Liver (tissue), 9 donors: ENCODE results near the gene MSH5. TPM values are rescaled to one million over a fixed set of nuclear protein-coding genes. Genes with fewer than 3 reads are reported as not detected.

Source experiments
- DNase-seq: peaks from one replicate; pipeline ENCODE4 v3.0.0-alpha.2; 2017; ENCODE audit warnings: low spot score
- H3K27ac ChIP-seq, 2 donors: one replicate each; pipeline ENCODE4 v1.7.0; 2013; ENCODE audit warnings: inconsistent platforms in 2 of 2, low read length in 2 of 2, control low read depth in 1 of 2, low read depth in 1 of 2, mild to moderate bottlenecking in 1 of 2
- H3K27me3 ChIP-seq, 4 donors: one replicate each; pipeline versions ENCODE4 v1.6.1 to v1.7.0; 2013; ENCODE audit warnings: low read length in 3 of 4, inconsistent platforms in 1 of 4, mild to moderate bottlenecking in 1 of 4, moderate library complexity in 1 of 4; ENCODE audit not compliant: control insufficient read depth in 4 of 4, insufficient read depth in 4 of 4
- H3K36me3 ChIP-seq, 4 donors: one replicate each; pipeline versions ENCODE4 v1.6.1 to v1.7.0; 2013; ENCODE audit warnings: low read length in 3 of 4, mild to moderate bottlenecking in 3 of 4, low read depth in 1 of 4, moderate library complexity in 1 of 4; ENCODE audit not compliant: control insufficient read depth in 4 of 4, insufficient read depth in 3 of 4
- H3K4me1 ChIP-seq, 4 donors: one replicate each; pipeline versions ENCODE4 v1.6.1 to v1.7.0; 2013; ENCODE audit warnings: low read length in 3 of 4, mild to moderate bottlenecking in 3 of 4, moderate library complexity in 1 of 4; ENCODE audit not compliant: control insufficient read depth in 4 of 4, insufficient read depth in 4 of 4
- H3K4me3 ChIP-seq, 3 donors: one replicate each; pipeline versions ENCODE4 v1.6.1 to v1.7.0; 2013; ENCODE audit warnings: low read length in 3 of 3, control low read depth in 1 of 3, low read depth in 1 of 3, mild to moderate bottlenecking in 1 of 3
- H3K9ac ChIP-seq, 2 donors: one replicate each; pipeline ENCODE4 v1.7.0; 2013; ENCODE audit warnings: low read length in 2 of 2, mild to moderate bottlenecking in 2 of 2, moderate library complexity in 2 of 2, control low read depth in 1 of 2, low read depth in 1 of 2
- H3K9me3 ChIP-seq, 4 donors: one replicate each; pipeline versions ENCODE4 v1.6.1 to v1.7.0; 2013; ENCODE audit warnings: low read length in 3 of 4; ENCODE audit not compliant: control insufficient read depth in 4 of 4
- ATF3 ChIP-seq: IDR thresholded peaks from 2 replicates; pipeline ENCODE4 v1.6.1; 2016; ENCODE audit warnings: antibody characterized with exemption
- CTCF ChIP-seq: fragments of 150-350 bp; IDR thresholded peaks from 2 replicates; pipeline ENCODE4 v1.5.1; 2017; ENCODE audit warnings: improper control_type of control experiment, low read depth, low read length; ENCODE audit not compliant: missing input control
- FOXA2 ChIP-seq: IDR thresholded peaks from 2 replicates; pipeline ENCODE4 v1.6.1; 2016; ENCODE audit warnings: antibody characterized with exemption
- GABPA ChIP-seq, 2 donors: IDR thresholded peaks in 1 of 2; conservative IDR thresholded peaks in 1 of 2; 2 replicates each; pipeline ENCODE4 v1.6.1; 2016; ENCODE audit warnings: antibody characterized with exemption in 2 of 2, mild to moderate bottlenecking in 1 of 2, moderate library complexity in 1 of 2
- HNF4A ChIP-seq, 2 donors: conservative IDR thresholded peaks; 2 replicates each; pipeline ENCODE4 v1.6.1; 2016; ENCODE audit warnings: antibody characterized with exemption in 2 of 2, mild to moderate bottlenecking in 2 of 2
- HNF4G ChIP-seq: IDR thresholded peaks from 2 replicates; pipeline ENCODE4 v1.6.1; 2016; ENCODE audit warnings: antibody characterized with exemption
- JUND ChIP-seq, 2 donors: IDR thresholded peaks; 2 replicates each; pipeline ENCODE4 v1.6.1; 2016; ENCODE audit warnings: antibody characterized with exemption in 2 of 2
- MAX ChIP-seq: IDR thresholded peaks from 2 replicates; pipeline ENCODE4 v1.6.1; 2016; ENCODE audit warnings: antibody characterized with exemption
- NR2F2 ChIP-seq: IDR thresholded peaks from 2 replicates; pipeline ENCODE4 v1.6.1; 2016; ENCODE audit warnings: antibody characterized with exemption
- REST ChIP-seq: IDR thresholded peaks from 2 replicates; pipeline ENCODE4 v1.6.1; 2016; ENCODE audit warnings: antibody characterized with exemption, mild to moderate bottlenecking
- RXRA ChIP-seq, 2 donors: IDR thresholded peaks; 2 replicates each; pipeline ENCODE4 v1.6.1; 2017 to 2018; ENCODE audit warnings: antibody characterized with exemption in 2 of 2, mild to moderate bottlenecking in 1 of 2
- SP1 ChIP-seq: IDR thresholded peaks from 2 replicates; pipeline ENCODE4 v1.6.1; 2018; ENCODE audit warnings: antibody characterized with exemption, mild to moderate bottlenecking
- TAF1 ChIP-seq: conservative IDR thresholded peaks from 2 replicates; pipeline ENCODE4 v1.6.1; 2016; ENCODE audit warnings: antibody characterized with exemption, mild to moderate bottlenecking
- ZBTB33 ChIP-seq: IDR thresholded peaks from 2 replicates; pipeline ENCODE4 v1.6.1; 2016; ENCODE audit warnings: antibody characterized with exemption
- WGBS: extraction: QIAGEN DNeasy Blood & Tissue Kit; methylation state at CpG from one replicate; pipeline ENCODE4 v1.1.7; 2013; 5-methylcytosine and 5-hydroxymethylcytosine counted together
- polyA plus RNA-seq, 2 donors: library from polyadenylated mRNA; stranded (reverse) in 1 of 2; unstranded in 1 of 2; fragments of 200-250 nt in 1 of 2; fragments of >200 nt in 1 of 2; fragmentation: Nextera tagmentation in 1 of 2; extraction: Ambion mirVana in 1 of 2; gene quantifications; one replicate each; pipeline versions ENCODE4 v1.2.1 to v1.2.3, GENCODE V29; 2013 to 2015
- total RNA-seq, 2 donors: library from RNA; depleted of rRNA; stranded (reverse); fragments of >200 nt; gene quantifications; one replicate each; pipeline ENCODE4 v1.2.3, GENCODE V29; 2014
- donor health status: healthy.
- donor health status: healthy.
- donor health status: healthy.
- donor health status: healthy.
- donor health status: healthy.

MSH5 gene
- total and polyA plus RNA-seq, 4 donors: 1.2 to 6.4 (median 4.0) TPM

- H3K27me3 ChIP-seq: no peaks in the 10 kb centered on the region
- H3K4me1 ChIP-seq: peaks cover 0 to 15% (median 11%) of the 10 kb centered on the region in 4 donors
- H3K27ac ChIP-seq: no peak overlapping the region
- H3K4me3 ChIP-seq: no peak overlapping the region
- H3K36me3 ChIP-seq: no peaks in the 10 kb centered on the region
- no peak for DNase-seq
- WGBS: 94% methylated on average over 6 of the region's 6 CpGs
- no peak overlapping the region for H3K9ac ChIP-seq
- no peaks in the 10 kb centered on the region for H3K9me3 ChIP-seq
- TF ChIP-seq RXRA (IDR thresholded peaks at IDR 0.05) (no peak), TAF1 (no peak)
Measured at GRCh38 chr6:31705931-31706330, 33.9 kb upstream of the MSH5 start.

GRCh38 chr6:31706599-31706998 lies 33.2 kb upstream of the MSH5 start, which contains the start of gene LY6G6F:
Gene LY6G6F (plus strand): TSS chr6:31706866. CDS start chr6:31706907, 41 bp downstream.
- Histone ChIP-seq H3K27me3 (no peaks in the 10 kb centered on the region), H3K36me3 (no peaks in the 10 kb centered on the region), H3K9me3 (no peaks in the 10 kb centered on the region), H3K4me3 (no peak within 1 kb of the TSS), H3K4me1 (peaks cover 0 to 8% (median 6%) of the 10 kb centered on the region in 4 donors), H3K9ac (no peak within 1 kb of the TSS), H3K27ac (no peak within 1 kb of the TSS)
- TF ChIP-seq REST (no peak), JUND (IDR thresholded peaks at IDR 0.05) (no peak), ZBTB33 (no peak)
- WGBS: 70% methylated on average over 3 of the region's 3 CpGs
- no peak for DNase-seq

- DNase-seq: no peak
- WGBS: 83% methylated on average over 10 of the region's 10 CpGs
- Histone ChIP-seq H3K27ac (no peak overlapping the region), H3K36me3 (no peaks in the 10 kb centered on the region), H3K9me3 (no peaks in the 10 kb centered on the region), H3K27me3 (no peaks in the 10 kb centered on the region), H3K9ac (no peak overlapping the region), H3K4me1 (no peaks in the 10 kb centered on the region), H3K4me3 (no peak overlapping the region)
- TF ChIP-seq MAX (no peak), JUND (IDR thresholded peaks at IDR 0.05) (no peak), SP1 (no peak), ATF3 (no peak), HNF4A (conservative IDR thresholded peaks at IDR 0.05) (no peak), FOXA2 (no peak), REST (no peak), HNF4G (no peak), GABPA (IDR thresholded peaks at IDR 0.05 in 1 of 2, conservative IDR thresholded peaks at IDR 0.05 in 1 of 2) (no peak), TAF1 (no peak), NR2F2 (no peak), RXRA (IDR thresholded peaks at IDR 0.05) (no peak), CTCF (no peak)
Measured at GRCh38 chr6:31707701-31708100, 32.1 kb upstream of the MSH5 start.
